Upper lobe of right lung (tissue), 1 donor: Measurements from ENCODE around the gene C17orf58. TPM values are rescaled to one million over a fixed set of nuclear protein-coding genes. Genes with fewer than 3 reads are reported as not detected.

Source experiments
- ATAC-seq: fragments of 200-7000 bp; cut with Tn5 transposase; one replicate; pipeline ENCODE4 v1.9.1; 2020; ENCODE audit warnings: mild to moderate bottlenecking, moderate library complexity
- DNase-seq: peaks from one replicate; pipeline ENCODE4 v3.0.0-alpha.2; 2020
- H3K27ac ChIP-seq: fragments of 200-600 bp; one replicate; pipeline ENCODE4 v1.8.0; 2022
- H3K27me3 ChIP-seq: fragments of 200-600 bp; one replicate; pipeline ENCODE4 v1.8.0; 2022; ENCODE audit warnings: mild to moderate bottlenecking
- H3K36me3 ChIP-seq: fragments of 200-600 bp; one replicate; pipeline ENCODE4 v1.8.0; 2022
- H3K4me1 ChIP-seq: fragments of 200-600 bp; one replicate; pipeline ENCODE4 v1.8.0; 2022
- H3K4me3 ChIP-seq: fragments of 200-600 bp; one replicate; pipeline ENCODE4 v1.8.0; 2022; ENCODE audit warnings: mild to moderate bottlenecking
- H3K9me3 ChIP-seq: fragments of 200-600 bp; one replicate; pipeline ENCODE4 v1.8.0; 2022
- CTCF ChIP-seq: fragments of 200-600 bp; IDR thresholded peaks from one replicate; pipeline ENCODE4 v1.8.0; 2022; ENCODE audit warnings: antibody characterized with exemption
- intact Hi-C: fragments of 100-400 bp; cut with DNase I; formaldehyde crosslinking; loops from one replicate; pipeline ENCODE4 v1.11.0; 2022
- total RNA-seq: library from RNA; stranded (reverse); fragmentation: NEBNext Ultra II Directional; extraction: Animal tissue kit (Norgen Biotek cat#: 25700); gene quantifications from one replicate; pipeline ENCODE4 v1.2.1, GENCODE V29; 2021
- donor health status: DM: no; HTN: yes; CAD: no; lungs with severe emphysema.

Gene C17orf58
- total RNA-seq, 1 donor from 2014 or later: 5.3 TPM

GRCh38 chr17:67950945-67951344, 45.3 kb downstream of the C17orf58 start:
- no peaks in the 10 kb centered on the region for H3K9me3 ChIP-seq
- ATAC-seq: no peak
- intact Hi-C loops: no loop called here
- no peaks in the 10 kb centered on the region for H3K4me1 ChIP-seq
- no peaks in the 10 kb centered on the region for H3K27me3 ChIP-seq
- no peak overlapping the region for H3K4me3 ChIP-seq
- no peak overlapping the region for H3K27ac ChIP-seq
- no peak for DNase-seq
- H3K36me3 ChIP-seq: peaks cover 88% of the 10 kb centered on the region
- no peak for TF ChIP-seq CTCF

GRCh38 chr17:67947325-67947813, 48.9 kb downstream of the C17orf58 start:
- DNase-seq (no peak), ATAC-seq (no peak)
- H3K36me3 ChIP-seq: peaks cover 99% of the 10 kb centered on the region
- intact Hi-C loops: no loop called here
- no peak overlapping the region for H3K27ac ChIP-seq
- no peak for TF ChIP-seq CTCF
- H3K27me3 ChIP-seq: no peaks in the 10 kb centered on the region
- H3K9me3 ChIP-seq: no peaks in the 10 kb centered on the region
- H3K4me3 ChIP-seq: no peak overlapping the region
- H3K4me1 ChIP-seq: no peaks in the 10 kb centered on the region

- H3K27me3 ChIP-seq: no peaks in the 10 kb centered on the region
- no peak for TF ChIP-seq CTCF
- no peaks in the 10 kb centered on the region for H3K9me3 ChIP-seq
- peaks cover 99% of the 10 kb centered on the region for H3K36me3 ChIP-seq
- DNase-seq (no peak), ATAC-seq (no peak)
- no peak overlapping the region for H3K4me3 ChIP-seq
- intact Hi-C loops: no loop called here
- no peaks in the 10 kb centered on the region for H3K4me1 ChIP-seq
- H3K27ac ChIP-seq: no peak overlapping the region
Measured at GRCh38 chr17:67946513-67946912, 49.8 kb downstream of the C17orf58 start.

GRCh38 chr17:67944035-67944434, 52.2 kb downstream of the C17orf58 start:
- DNase-seq: no peak
- H3K27ac ChIP-seq: no peak overlapping the region
- no peaks in the 10 kb centered on the region for H3K27me3 ChIP-seq
- ATAC-seq: no peak
- no peaks in the 10 kb centered on the region for H3K9me3 ChIP-seq
- intact Hi-C loops: no loop called here
- no peak for TF ChIP-seq CTCF
- H3K4me1 ChIP-seq: no peaks in the 10 kb centered on the region
- peaks cover 94% of the 10 kb centered on the region for H3K36me3 ChIP-seq
- H3K4me3 ChIP-seq: no peak overlapping the region

- Histone ChIP-seq H3K36me3 (peaks cover 93% of the 10 kb centered on the region), H3K9me3 (no peaks in the 10 kb centered on the region), H3K4me1 (no peaks in the 10 kb centered on the region), H3K27me3 (no peaks in the 10 kb centered on the region), H3K27ac (no peak overlapping the region), H3K4me3 (no peak overlapping the region)
- DNase-seq (no peak), ATAC-seq (no peak)
- intact Hi-C loops: no loop called here
- TF ChIP-seq CTCF: peak; percentile 40
Measured at GRCh38 chr17:67942810-67943209, 53.5 kb downstream of the C17orf58 start.

Other genes with a start within 250 kb of the C17orf58 start
- 91.8 TPM for gene BPTF, start 171.0 kb downstream of the C17orf58 start, total RNA-seq
- 27.0 TPM for gene KPNA2, start 39.3 kb upstream of the C17orf58 start, total RNA-seq